A549 (cell line): Measurements from ENCODE around the gene MYO1E. TPM values are rescaled to one million over a fixed set of nuclear protein-coding genes. Genes with fewer than 3 reads are reported as not detected.

Experiments
- ATAC-seq, 2 experiments: fragments of 200-7000 bp in 1 of 2; fragments of >200 bp in 1 of 2; cut with Nextera tagmentation in 1 of 2; cut with Tn5 transposase in 1 of 2; 3 replicates each; pipeline versions ENCODE4 v1.8.0 to v1.9.1; 2018 to 2020; ENCODE audit warnings: mild to moderate bottlenecking in 1 of 2, moderate library complexity in 1 of 2
- CTCF ChIA-PET: fragments of 300-600 bp; sonication (Branson Sonifier 250); formaldehyde crosslinking; extraction: SDS; loops from one replicate; lab custom pipeline; 2021; ENCODE audit warnings: antibody characterized with exemption, inconsistent platforms; lab: Yijun Ruan, JAX
- POLR2A ChIA-PET: fragments of 350-600 bp; formaldehyde crosslinking; extraction: SDS; loops from one replicate; lab custom pipeline; 2021; ENCODE audit warnings: antibody characterized with exemption, inconsistent platforms; lab: Yijun Ruan, JAX
- DNase-seq, 2 experiments: peaks; one replicate each; pipeline versions ENCODE4 v3.0.0 to v3.0.0-alpha.2; 2011 to 2016; ENCODE audit warnings: low read depth in 1 of 2, low spot score in 1 of 2
- FAIRE-seq: peaks from 2 replicates; lab custom pipeline; 2011; peaks lifted over from hg19 to GRCh38; lab: Jason Lieb, UNC
- H3K27ac ChIP-seq, 2 experiments: fragments of >200 bp; sonication (Bioruptor Twin); formaldehyde crosslinking; 3 replicates each; pipeline ENCODE4 v1.5.1; 2016 to 2017
- H3K4me1 ChIP-seq: fragments of >200 bp; sonication (Bioruptor Twin); formaldehyde crosslinking; 3 replicates; pipeline ENCODE4 v1.6.1; 2016
- H3K4me2 ChIP-seq: fragments of >200 bp; sonication (Bioruptor Twin); formaldehyde crosslinking; 3 replicates; pipeline ENCODE4 v1.6.1; 2016
- H3K4me3 ChIP-seq: fragments of >200 bp; sonication (Bioruptor Twin); formaldehyde crosslinking; 3 replicates; pipeline ENCODE4 v1.5.1; 2016
- H3K9me3 ChIP-seq: fragments of >200 bp; sonication (Bioruptor Twin); formaldehyde crosslinking; 3 replicates; pipeline ENCODE4 v1.6.1; 2016
- BHLHE40 ChIP-seq: IDR thresholded peaks from 2 replicates; pipeline ENCODE4 v1.6.1; 2012; ENCODE audit warnings: low read depth, low read length, inconsistent platforms
- CHD2 ChIP-seq: fragments of 150-350 bp; IDR thresholded peaks from 2 replicates; pipeline ENCODE4 v1.6.1; 2014; ENCODE audit warnings: low read length; ENCODE audit not compliant: partially characterized antibody
- E2F6 ChIP-seq: IDR thresholded peaks from 2 replicates; pipeline ENCODE4 v1.6.1; 2012; ENCODE audit warnings: low read depth, borderline replicate concordance
- EHF ChIP-seq: fragments of 250-450 bp; sonication (Bioruptor Pico); IDR thresholded peaks from 2 replicates; pipeline ENCODE4 v1.5.0; 2020; ENCODE audit warnings: mild to moderate bottlenecking
- EP300 ChIP-seq, 2 experiments: fragments of >200 bp; sonication (Bioruptor Twin); formaldehyde crosslinking; IDR thresholded peaks; 2 replicates in 1 of 2; 3 replicates in 1 of 2; pipeline ENCODE4 v1.6.1; 2016 to 2017
- FOSB ChIP-seq: fragments of 250-450 bp; sonication (Bioruptor Pico); IDR thresholded peaks from 2 replicates; pipeline ENCODE4 v1.5.0; 2020; ENCODE audit warnings: mild to moderate bottlenecking, moderate library complexity
- FOSL2 ChIP-seq, 2 experiments: fragments of 450-650 bp in 1 of 2; fragments of >200 bp in 1 of 2; sonication (Bioruptor Twin) in 1 of 2; formaldehyde crosslinking; IDR thresholded peaks; 2 replicates each; pipeline versions ENCODE4 v1.5.0 to v1.6.1; 2016 to 2020; ENCODE audit warnings: mild to moderate bottlenecking in 1 of 2, moderate library complexity in 1 of 2
- GATA3 ChIP-seq: IDR thresholded peaks from 2 replicates; pipeline ENCODE4 v1.6.1; 2012; ENCODE audit warnings: borderline replicate concordance
- HOXA7 ChIP-seq: fragments of 250-450 bp; sonication (Bioruptor Pico); IDR thresholded peaks from 2 replicates; pipeline ENCODE4 v1.5.0; 2020; ENCODE audit warnings: mild to moderate bottlenecking, moderate library complexity
- HOXB5 ChIP-seq: fragments of 250-450 bp; sonication (Bioruptor Pico); IDR thresholded peaks from 2 replicates; pipeline ENCODE4 v1.5.0; 2020; ENCODE audit warnings: mild to moderate bottlenecking, moderate library complexity
- KDM1A ChIP-seq: fragments of 200-600 bp; sonication (generic); IDR thresholded peaks from 2 replicates; pipeline ENCODE4 v1.6.1; 2016; ENCODE audit warnings: low read depth, mild to moderate bottlenecking
- MAX ChIP-seq: IDR thresholded peaks from 2 replicates; pipeline ENCODE4 v1.6.1; 2012
- MYC ChIP-seq: IDR thresholded peaks from 2 replicates; pipeline ENCODE4 v1.6.1; 2012; ENCODE audit warnings: mild to moderate bottlenecking, inconsistent platforms, low read length, improper control_type of control experiment, borderline replicate concordance
- NPAS2 ChIP-seq: fragments of 250-450 bp; sonication (Bioruptor Pico); IDR thresholded peaks from 2 replicates; pipeline ENCODE4 v1.8.0; 2022; ENCODE audit warnings: mild to moderate bottlenecking, moderate library complexity, borderline replicate concordance
- NR3C1 ChIP-seq: fragments of >200 bp; sonication (Bioruptor Twin); formaldehyde crosslinking; IDR thresholded peaks from 3 replicates; pipeline ENCODE4 v1.6.1; 2017
- PBX3 ChIP-seq: IDR thresholded peaks from 2 replicates; pipeline ENCODE4 v1.6.1; 2012
- POLR2A ChIP-seq: IDR thresholded peaks from 2 replicates; pipeline ENCODE4 v1.6.1; 2012; ENCODE audit warnings: mild to moderate bottlenecking, low read length
- RAD21 ChIP-seq, 2 experiments: fragments of >200 bp in 1 of 2; sonication (Bioruptor Twin) in 1 of 2; formaldehyde crosslinking in 1 of 2; IDR thresholded peaks in 1 of 2; conservative IDR thresholded peaks in 1 of 2; 2 replicates in 1 of 2; 3 replicates in 1 of 2; pipeline ENCODE4 v1.6.1; 2012 to 2018; ENCODE audit warnings: inconsistent platforms in 1 of 2
- RARB ChIP-seq: fragments of 250-450 bp; sonication (Bioruptor Pico); IDR thresholded peaks from 2 replicates; pipeline ENCODE4 v1.8.0; 2021; ENCODE audit warnings: mild to moderate bottlenecking, moderate library complexity
- REST ChIP-seq: fragments of 200-600 bp; sonication (generic); IDR thresholded peaks from 2 replicates; pipeline ENCODE4 v1.6.1; 2016; ENCODE audit warnings: antibody characterized with exemption, mild to moderate bottlenecking, moderate library complexity
- SMC3 ChIP-seq: fragments of >200 bp; sonication (Bioruptor Twin); formaldehyde crosslinking; IDR thresholded peaks from 3 replicates; pipeline ENCODE4 v1.6.1; 2018; ENCODE audit warnings: inconsistent platforms
- SREBF2 ChIP-seq: fragments of 450-650 bp; IDR thresholded peaks from 2 replicates; pipeline ENCODE4 v1.6.1; 2014; ENCODE audit warnings: mild to moderate bottlenecking, moderate library complexity
- TP53 ChIP-seq: fragments of 250-450 bp; sonication (Bioruptor Pico); IDR thresholded peaks from 2 replicates; pipeline ENCODE4 v1.5.0; 2021; ENCODE audit warnings: mild to moderate bottlenecking, moderate library complexity
- USF2 ChIP-seq: fragments of 450-650 bp; IDR thresholded peaks from 2 replicates; pipeline ENCODE4 v1.6.1; 2014; ENCODE audit warnings: antibody characterized with exemption
- ZNF302 ChIP-seq: fragments of 250-450 bp; sonication (Bioruptor Pico); IDR thresholded peaks from 2 replicates; pipeline ENCODE4 v1.9.0; 2021; ENCODE audit warnings: inconsistent platforms, mild to moderate bottlenecking, moderate library complexity
- ZSCAN20 ChIP-seq: fragments of 250-450 bp; sonication (Bioruptor Pico); IDR thresholded peaks from 2 replicates; pipeline ENCODE4 v1.8.0; 2022; ENCODE audit warnings: mild to moderate bottlenecking, moderate library complexity
- WGBS: methylation state at CpG from one replicate; pipeline ENCODE4 v1.1.6; 2017; ENCODE audit errors: missing lambda C conversion rate; 5-methylcytosine and 5-hydroxymethylcytosine counted together
- polyA plus RNA-seq, 4 experiments: library from polyadenylated mRNA; depleted of rRNA in 3 of 4; stranded (reverse); fragments of >200 nt; fragmentation: RNase III in 1 of 4; extraction: RNeasy Plus Mini Kit Qiagen cat#74134 plus additional on column Dnase treatment in 1 of 4; gene quantifications; 2 replicates in 3 of 4; 3 replicates in 1 of 4; pipeline ENCODE4 v1.2.3, GENCODE V29; 2011 to 2017

Gene MYO1E
- polyA plus RNA-seq, 2 of the 4 experiments (the other 2 are of a cell fraction), result 202 to 497 TPM

GRCh38 chr15:59295261-59296001 is 77.2 kb downstream of the MYO1E start (continued):
- no peak for TF ChIP-seq POLR2A
- no peak for TF ChIP-seq ZSCAN20
- peak; percentile 51; the same call in 1 of the 2 replicates for TF ChIP-seq HOXB5 (CRISPR knock-in tag)
- peak; percentile 59; the same call in 1 of the 2 replicates for TF ChIP-seq E2F6
- TF ChIP-seq FOSL2 (IDR thresholded peaks at IDR 0.05), result no peak
- TF ChIP-seq FOSL2 (CRISPR knock-in tag; IDR thresholded peaks at IDR 0.05), result no peak
- no peak for TF ChIP-seq CHD2
- no peak for TF ChIP-seq GATA3
- 0 out of 2 replicates have a peak, but pooled peaks have one; percentile 2 for TF ChIP-seq USF2
- 0 out of 2 replicates have a peak, but pooled peaks have one; percentile 5 for TF ChIP-seq PBX3
- TF ChIP-seq, all 56 proteins: peak for 13

GRCh38 chr15:59294574-59295260 is 78.0 kb downstream of the MYO1E start:
- WGBS, result 3% methylated on average over 3 of the region's 3 CpGs
- ChIA-PET CTCF (interaction anchor here (1.0 to 4.3 kb wide), 12 partner anchors 9 to 198 kb away, joined by 3 to 35 read pairs (median 5); no protein-coding TSS in a partner anchor), POLR2A (interaction anchor here (0.9 to 4.0 kb wide), 3 partner anchors 9 to 78 kb away, joined by 3 to 35 read pairs (median 4); partner anchors contain the start of gene MYO1E)
- FAIRE-seq (peak; percentile 36), ATAC-seq (peak; percentile 63 to 76), DNase-seq (peak in 1 of 2 experiments; percentile 91)
- peak overlapping the region; percentile 74 for H3K4me2 ChIP-seq
- peak overlapping the region; percentile 93 to 95 for H3K27ac ChIP-seq
- H3K9me3 ChIP-seq, result no peaks in the 10 kb centered on the region
- H3K4me3 ChIP-seq, result no peak overlapping the region; the same call in 2 of the 3 replicates
- peaks cover 100% of the 10 kb centered on the region for H3K4me1 ChIP-seq
- TF ChIP-seq HOXB5 (CRISPR knock-in tag) (peak; percentile 42; the same call in 1 of the 2 replicates), RARB (0 out of 2 replicates have a peak, but pooled peaks have one; percentile 82), MYC (no peak), SMC3 (peak; percentile 21; the same call in 1 of the 3 replicates), MAX (peak; percentile 95), GATA3 (peak; percentile 96), RAD21 (conservative IDR thresholded peaks at IDR 0.05 in 1 of 2, IDR thresholded peaks at IDR 0.05 in 1 of 2) (peak; percentile 14 to 22; a peak in 2 of 5 replicates), KDM1A (no peak), FOSB (0 out of 2 replicates have a peak, but pooled peaks have one; percentile 39), ZSCAN20 (no peak), ZNF302 (no peak), EHF (CRISPR knock-in tag) (no peak; the same call in 1 of the 2 replicates), NPAS2 (CRISPR knock-in tag) (no peak), BHLHE40 (no peak), EP300 (IDR thresholded peaks at IDR 0.05) (peak in 1 of 2 experiments; percentile 45; a peak in 1 of 5 replicates), HOXA7 (CRISPR knock-in tag) (0 out of 2 replicates have a peak, but pooled peaks have one; percentile 48), POLR2A (no peak), SREBF2 (no peak), NR3C1 (no peak), USF2 (no peak), TP53 (peak; percentile 76; the same call in 1 of the 2 replicates), REST (no peak)
